ENCODE results near the gene C2orf69.

The C2orf69 gene

GRCh38 chr2:199916980-199917379 lies 5.9 kb downstream of the C2orf69 start:
- no peak for DNase-seq

GRCh38 chr2:199922856-199923255 lies 11.8 kb downstream of the C2orf69 start:
- no peak for DNase-seq

GRCh38 chr2:199923924-199924323 lies 12.8 kb downstream of the C2orf69 start:
- DNase-seq = no peak

GRCh38 chr2:199926806-199927205 lies 15.7 kb downstream of the C2orf69 start:
- DNase-seq = no peak

GRCh38 chr2:199928226-199928625 lies 17.1 kb downstream of the C2orf69 start:
- no peak for DNase-seq

- no peak for DNase-seq
Measured at GRCh38 chr2:199928626-199929025, 17.5 kb downstream of the C2orf69 start.

GRCh38 chr2:199929262-199929661 lies 18.2 kb downstream of the C2orf69 start:
- DNase-seq = no peak

- no peak for DNase-seq
Measured at GRCh38 chr2:199932312-199932855, 21.3 kb downstream of the C2orf69 start.

- DNase-seq = no peak
Measured at GRCh38 chr2:199933466-199933865, 22.4 kb downstream of the C2orf69 start.

- DNase-seq = no peak
Measured at GRCh38 chr2:199936554-199936953, 25.5 kb downstream of the C2orf69 start.

- no peak for DNase-seq
Measured at GRCh38 chr2:199940373-199940772, 29.3 kb downstream of the C2orf69 start.

GRCh38 chr2:199943373-199943772 lies 32.3 kb downstream of the C2orf69 start:
- DNase-seq = no peak

- DNase-seq = no peak
Measured at GRCh38 chr2:199946196-199946595, 35.1 kb downstream of the C2orf69 start.

GRCh38 chr2:199946836-199947235 lies 35.7 kb downstream of the C2orf69 start:
- no peak for DNase-seq

- no peak for DNase-seq
Measured at GRCh38 chr2:199950396-199950795, 39.3 kb downstream of the C2orf69 start.

GRCh38 chr2:199951023-199951422 lies 39.9 kb downstream of the C2orf69 start:
- DNase-seq = no peak

- DNase-seq = no peak
Measured at GRCh38 chr2:199955007-199955338, 43.9 kb downstream of the C2orf69 start.

- peak; percentile 59 for DNase-seq
Measured at GRCh38 chr2:199955339-199956061, 44.4 kb downstream of the C2orf69 start, which contains the start of the genes MAIP1 and TYW5. MAIP1 (plus strand) TSS chr2:199955582; CDS start chr2:199955799, 217 bp downstream. TYW5 (minus strand) TSS chr2:199955491; CDS start chr2:199955470, 21 bp downstream.

GRCh38 chr2:199956062-199956380 lies 44.9 kb downstream of the C2orf69 start:
- DNase-seq = no peak

GRCh38 chr2:199958014-199958413 lies 46.9 kb downstream of the C2orf69 start:
- DNase-seq = no peak

- DNase-seq = no peak
Measured at GRCh38 chr2:199962203-199962602, 51.1 kb downstream of the C2orf69 start.

GRCh38 chr2:199966405-199966804 lies 55.3 kb downstream of the C2orf69 start:
- no peak for DNase-seq

GRCh38 chr2:199966976-199967375 lies 55.9 kb downstream of the C2orf69 start:
- no peak for DNase-seq

- DNase-seq = no peak
Measured at GRCh38 chr2:199968126-199968525, 57.0 kb downstream of the C2orf69 start.

GRCh38 chr2:199972088-199972626 lies 61.1 kb downstream of the C2orf69 start:
- no peak for DNase-seq
